VCaP (cell line): ENCODE data around the gene PRKCE.
"Not testable (repeated sequence)": the region's sequence is repeated elsewhere in the genome, so short reads cannot be mapped to it uniquely, and the experiment has no call there.

ENCODE experiments used
- H3K27ac ChIP-seq: fragments of 450-650 bp; 2 replicates; pipeline ENCODE4 v1.5.1; 2017
- CTCF ChIP-seq: fragments of 450-650 bp; conservative IDR thresholded peaks from 2 replicates; pipeline ENCODE4 v1.5.1; 2017; ENCODE audit warnings: mild to moderate bottlenecking, moderate library complexity

The PRKCE gene

GRCh38 chr2:45691171-45691999 lies 39.9 kb downstream of the PRKCE start:
- no peak for TF ChIP-seq CTCF

GRCh38 chr2:45692566-45692965 lies 41.1 kb downstream of the PRKCE start:
- no peak for TF ChIP-seq CTCF
- no peak overlapping the region for H3K27ac ChIP-seq

More at GRCh38 chr2:45691171-45691999, 39.9 kb downstream of the PRKCE start:
- H3K27ac ChIP-seq, result no peak overlapping the region

- not testable (repeated sequence) for H3K27ac ChIP-seq
Measured at GRCh38 chr2:45695480-45696007, 44.1 kb downstream of the PRKCE start.

GRCh38 chr2:45696708-45697107 lies 45.2 kb downstream of the PRKCE start:
- no peak for TF ChIP-seq CTCF
- no peak overlapping the region for H3K27ac ChIP-seq

GRCh38 chr2:45697190-45697589 lies 45.7 kb downstream of the PRKCE start:
- no peak for TF ChIP-seq CTCF
- no peak overlapping the region for H3K27ac ChIP-seq

GRCh38 chr2:45698554-45698953 lies 47.1 kb downstream of the PRKCE start:
- no peak for TF ChIP-seq CTCF
- H3K27ac ChIP-seq, result no peak overlapping the region

- no peak overlapping the region for H3K27ac ChIP-seq
- no peak for TF ChIP-seq CTCF
Measured at GRCh38 chr2:45699032-45699658, 47.7 kb downstream of the PRKCE start.
